Measurements from ENCODE around the gene CDC37. TPM values are rescaled to one million over a fixed set of nuclear protein-coding genes. Genes with fewer than 3 reads are reported as not detected.
A peak's percentile ranks its signal among the peaks of the same experiment; 100 is the strongest.

The CDC37 gene
- total and polyA plus RNA-seq, 8 donors, result 84.3 to 390 (median 169) TPM

- H3K4me3 ChIP-seq, result peak overlapping the region; percentile 64 to 72 (median 70)
- intact Hi-C loops (cut with DNase I; ENCODE audit: low total_unique reads), result no loop called here
- peak; percentile 77 to 85 for DNase-seq
- no peaks in the 10 kb centered on the region for H3K9me3 ChIP-seq
- TF ChIP-seq, protein P1, sequence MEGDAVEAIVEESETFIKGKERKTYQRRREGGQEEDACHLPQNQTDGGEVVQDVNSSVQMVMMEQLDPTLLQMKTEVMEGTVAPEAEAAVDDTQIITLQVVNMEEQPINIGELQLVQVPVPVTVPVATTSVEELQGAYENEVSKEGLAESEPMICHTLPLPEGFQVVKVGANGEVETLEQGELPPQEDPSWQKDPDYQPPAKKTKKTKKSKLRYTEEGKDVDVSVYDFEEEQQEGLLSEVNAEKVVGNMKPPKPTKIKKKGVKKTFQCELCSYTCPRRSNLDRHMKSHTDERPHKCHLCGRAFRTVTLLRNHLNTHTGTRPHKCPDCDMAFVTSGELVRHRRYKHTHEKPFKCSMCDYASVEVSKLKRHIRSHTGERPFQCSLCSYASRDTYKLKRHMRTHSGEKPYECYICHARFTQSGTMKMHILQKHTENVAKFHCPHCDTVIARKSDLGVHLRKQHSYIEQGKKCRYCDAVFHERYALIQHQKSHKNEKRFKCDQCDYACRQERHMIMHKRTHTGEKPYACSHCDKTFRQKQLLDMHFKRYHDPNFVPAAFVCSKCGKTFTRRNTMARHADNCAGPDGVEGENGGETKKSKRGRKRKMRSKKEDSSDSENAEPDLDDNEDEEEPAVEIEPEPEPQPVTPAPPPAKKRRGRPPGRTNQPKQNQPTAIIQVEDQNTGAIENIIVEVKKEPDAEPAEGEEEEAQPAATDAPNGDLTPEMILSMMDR (IDR thresholded peaks at IDR 0.05), result no peak
- TF ChIP-seq POLR2AphosphoS5 (IDR thresholded peaks at IDR 0.05), result no peak
- no peak for TF ChIP-seq EP300 (IDR thresholded peaks at IDR 0.05)
- TF ChIP-seq POLR2A (IDR thresholded peaks at IDR 0.05), result no peak
- H3K36me3 ChIP-seq, result no peaks in the 10 kb centered on the region
- peaks cover 25 to 37% (median 32%) of the 10 kb centered on the region in 4 donors for H3K4me1 ChIP-seq
- peak overlapping the region; percentile 52 to 88 (median 83) for H3K27ac ChIP-seq
- WGBS, 5 donors, result 1 to 5% (median 3%) methylated on average over 16 to 75 of the region's 75 CpGs
- H3K27me3 ChIP-seq, result peaks cover 0 to 30% (median 0%) of the 10 kb centered on the region in 3 donors
Observed at GRCh38 chr19:10430505-10431253, 27.3 kb upstream of the CDC37 start.

DNA sequence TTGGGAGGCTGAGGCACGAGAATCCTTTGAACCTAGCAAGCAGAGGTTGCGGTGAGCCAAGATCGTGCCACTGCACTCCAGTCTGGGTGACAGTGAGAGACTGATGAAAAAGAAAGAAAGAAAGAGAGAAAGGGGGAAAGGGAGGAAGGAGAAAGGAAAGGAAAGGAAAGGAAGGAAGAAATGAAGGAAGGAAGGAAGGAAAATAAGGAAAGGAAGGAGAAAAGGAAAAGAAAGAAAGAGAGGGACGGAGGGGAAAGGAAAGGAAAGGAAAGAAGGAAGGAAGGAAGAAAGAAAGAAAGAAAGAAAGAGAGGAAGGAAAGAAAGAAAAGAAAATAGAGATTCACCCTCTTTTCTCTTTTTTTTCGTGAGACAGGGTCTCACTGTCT lies 25.6 kb upstream of the CDC37 start:
- 65 to 79% (median 68%) methylated on average over 5 of the region's 5 CpGs for WGBS, 5 donors
- H3K27ac ChIP-seq, result peak overlapping the region in 2 of 5 donors; percentile 51 to 73

DNA sequence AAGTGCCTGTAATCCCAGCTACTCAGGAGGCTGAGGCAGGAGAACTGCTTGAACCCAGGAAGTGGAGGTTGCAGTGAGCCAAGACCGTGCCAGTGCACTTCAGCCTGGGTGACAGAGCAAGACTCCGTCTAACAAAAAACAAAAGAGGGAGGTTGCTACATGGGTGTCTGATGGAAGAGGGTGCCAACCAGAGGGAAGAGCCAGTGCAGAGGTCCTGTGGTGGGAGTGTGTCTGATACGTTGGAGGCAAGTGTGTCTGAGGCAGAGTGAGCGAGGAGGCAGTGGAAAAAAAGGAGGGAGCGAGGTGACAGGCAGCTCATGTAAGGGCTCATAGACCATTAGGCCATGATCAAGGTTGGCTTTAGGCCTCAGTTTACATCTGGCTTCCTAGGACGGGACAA lies 23.8 kb upstream of the CDC37 start:
- Histone ChIP-seq H3K36me3 (no peaks in the 10 kb centered on the region), H3K4me3 (no peak overlapping the region), H3K9me3 (no peaks in the 10 kb centered on the region), H3K27me3 (peaks cover 4 to 58% (median 22%) of the 10 kb centered on the region in 3 donors), H3K4me1 (peaks cover 24 to 39% (median 36%) of the 10 kb centered on the region in 4 donors), H3K27ac (peak overlapping the region in 1 of 5 donors; percentile 1)
- 81 to 90% (median 88%) methylated on average over 6 of the region's 6 CpGs for WGBS, 5 donors
- intact Hi-C loops (cut with DNase I; ENCODE audit: low total_unique reads), result no loop called here
- TF ChIP-seq POLR2AphosphoS5 (IDR thresholded peaks at IDR 0.05) (no peak), POLR2A (IDR thresholded peaks at IDR 0.05) (no peak), EP300 (IDR thresholded peaks at IDR 0.05) (no peak)
- TF ChIP-seq, protein P1 (IDR thresholded peaks at IDR 0.05), result no peak
- DNase-seq, result no peak

More for the DNA sequence above, 25.6 kb upstream of the CDC37 start:
- Histone ChIP-seq H3K9me3 (no peaks in the 10 kb centered on the region), H3K4me3 (no peak overlapping the region), H3K4me1 (peaks cover 35 to 52% (median 48%) of the 10 kb centered on the region in 4 donors), H3K36me3 (no peaks in the 10 kb centered on the region), H3K27me3 (peaks cover 0 to 47% (median 4%) of the 10 kb centered on the region in 3 donors)
- intact Hi-C loops (cut with DNase I; ENCODE audit: low total_unique reads), result no loop called here
- no peak for TF ChIP-seq EP300 (IDR thresholded peaks at IDR 0.05)
- TF ChIP-seq POLR2AphosphoS5 (IDR thresholded peaks at IDR 0.05), result no peak
- TF ChIP-seq, protein P1 (IDR thresholded peaks at IDR 0.05), result no peak
- no peak for TF ChIP-seq POLR2A (IDR thresholded peaks at IDR 0.05)
- no peak for DNase-seq

DNA sequence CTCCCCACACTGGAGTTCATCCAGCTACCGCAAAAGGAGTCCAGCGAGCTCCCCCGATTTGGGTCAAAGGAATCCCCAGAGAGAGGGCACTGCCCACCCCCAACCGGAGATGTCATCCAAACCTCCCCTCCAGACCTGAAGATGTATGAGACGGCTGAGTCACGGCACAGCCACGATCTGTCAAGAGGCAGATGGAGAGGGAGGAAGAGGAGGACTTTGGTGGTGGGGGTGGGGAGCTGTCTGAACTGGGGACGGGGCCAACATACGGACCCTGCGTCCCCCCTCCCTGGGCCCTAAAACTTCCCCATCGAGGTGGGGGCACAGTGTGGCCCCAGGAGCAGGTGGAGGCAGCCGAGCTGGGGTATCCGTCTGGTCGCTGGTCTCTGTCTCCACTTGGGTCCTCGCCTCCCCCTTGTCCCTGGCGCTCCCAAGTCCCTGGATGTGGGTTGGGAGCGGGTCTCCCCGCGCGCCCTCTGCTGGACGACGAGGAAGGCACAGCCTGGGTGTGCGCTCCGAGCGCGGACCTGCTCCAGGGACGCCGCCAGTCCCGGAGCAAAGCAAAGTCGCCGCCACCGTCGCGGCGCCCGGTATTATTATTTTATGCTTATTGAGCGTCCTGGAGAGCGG lies 20.8 kb upstream of the CDC37 start:
- peaks cover 33 to 51% (median 42%) of the 10 kb centered on the region in 4 donors for H3K4me1 ChIP-seq
- WGBS, 5 donors, result 3 to 13% (median 3%) methylated on average over 7 to 38 of the region's 38 CpGs
- intact Hi-C loops (cut with DNase I; ENCODE audit: low total_unique reads), result no loop called here

More for the DNA sequence above, 20.8 kb upstream of the CDC37 start:
- TF ChIP-seq, protein P1 (IDR thresholded peaks at IDR 0.05), result peak in 5 of 7 experiments; percentile 81 to 96 (median 92)
- TF ChIP-seq POLR2AphosphoS5 (IDR thresholded peaks at IDR 0.05), result peak in 2 of 3 donors; percentile 36 to 49
- TF ChIP-seq POLR2A (IDR thresholded peaks at IDR 0.05), result no peak
- no peak for TF ChIP-seq EP300 (IDR thresholded peaks at IDR 0.05)
- Histone ChIP-seq H3K36me3 (no peaks in the 10 kb centered on the region), H3K4me3 (peak overlapping the region; percentile 30 to 41 (median 34)), H3K27me3 (peaks cover 29 to 71% (median 53%) of the 10 kb centered on the region in 3 donors), H3K27ac (peak overlapping the region in 4 of 5 donors; percentile 22 to 54 (median 38)), H3K9me3 (no peaks in the 10 kb centered on the region)
- DNase-seq, result peak; percentile 87 to 93

Data from stomach (tissue), 9 donors.